HG02884 (cell line): ENCODE results near the gene NR3C2.
"Not testable (repeated sequence)": the region's sequence is repeated elsewhere in the genome, so short reads cannot be mapped to it uniquely, and the experiment has no call there.

ENCODE experiments used
- ATAC-seq: cut with Tn5 transposase; IDR thresholded peaks from one replicate; pipeline ENCODE4 v1.9.1; 2021; ENCODE audit warnings: mild to moderate bottlenecking, moderate library complexity; ENCODE audit not compliant: unreplicated experiment

NR3C2 gene

DNA sequence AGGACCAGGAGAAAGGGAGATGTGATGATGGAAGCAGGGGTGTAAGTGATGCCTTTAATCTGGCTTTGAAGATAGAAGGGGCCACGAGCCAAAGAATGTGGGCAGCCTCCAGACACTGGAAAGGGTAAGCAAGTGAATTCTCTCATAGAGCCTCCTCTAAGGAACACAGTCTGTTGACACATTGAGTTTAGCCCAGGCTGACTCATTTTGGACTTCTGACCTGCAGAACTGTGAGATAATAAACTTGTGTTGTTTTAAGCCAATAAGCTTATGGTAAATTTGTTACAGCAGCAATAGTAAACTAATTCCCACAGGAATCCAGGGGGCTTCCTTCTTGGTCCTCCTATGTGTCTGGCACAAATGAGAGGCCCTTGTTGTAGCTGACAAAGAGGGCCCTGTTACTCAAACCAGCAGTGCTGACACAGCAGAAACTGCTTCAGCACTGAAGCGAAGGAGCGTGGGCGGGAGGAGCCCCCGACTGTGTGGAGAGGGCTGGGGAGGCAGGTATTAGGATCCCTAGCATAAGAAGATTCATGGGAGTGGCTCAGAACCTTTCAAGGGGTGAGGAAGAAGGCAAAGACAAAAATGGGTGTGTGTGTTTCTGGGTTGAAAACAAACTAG lies 268.7 kb downstream of the NR3C2 start:
- ATAC-seq = no peak

DNA sequence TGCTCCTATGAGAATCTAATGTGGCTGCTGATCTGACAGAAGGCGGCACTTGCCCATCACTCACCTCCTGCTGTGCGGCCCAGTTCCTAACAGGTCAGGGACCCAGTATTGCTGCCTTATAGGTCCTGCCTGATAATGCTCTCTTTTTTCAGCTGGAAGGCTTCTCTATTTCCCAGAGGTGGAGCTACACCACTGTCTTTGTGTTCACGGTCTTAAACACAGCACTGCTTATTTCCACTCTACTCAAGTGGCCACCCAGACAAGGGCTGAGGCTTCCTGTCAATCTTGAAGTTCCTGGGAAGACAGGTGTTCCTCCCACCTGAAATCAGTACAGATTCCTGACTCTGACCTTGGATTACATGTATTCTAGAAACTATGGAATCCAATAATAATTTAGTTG lies 270.6 kb downstream of the NR3C2 start:
- ATAC-seq = no peak

DNA sequence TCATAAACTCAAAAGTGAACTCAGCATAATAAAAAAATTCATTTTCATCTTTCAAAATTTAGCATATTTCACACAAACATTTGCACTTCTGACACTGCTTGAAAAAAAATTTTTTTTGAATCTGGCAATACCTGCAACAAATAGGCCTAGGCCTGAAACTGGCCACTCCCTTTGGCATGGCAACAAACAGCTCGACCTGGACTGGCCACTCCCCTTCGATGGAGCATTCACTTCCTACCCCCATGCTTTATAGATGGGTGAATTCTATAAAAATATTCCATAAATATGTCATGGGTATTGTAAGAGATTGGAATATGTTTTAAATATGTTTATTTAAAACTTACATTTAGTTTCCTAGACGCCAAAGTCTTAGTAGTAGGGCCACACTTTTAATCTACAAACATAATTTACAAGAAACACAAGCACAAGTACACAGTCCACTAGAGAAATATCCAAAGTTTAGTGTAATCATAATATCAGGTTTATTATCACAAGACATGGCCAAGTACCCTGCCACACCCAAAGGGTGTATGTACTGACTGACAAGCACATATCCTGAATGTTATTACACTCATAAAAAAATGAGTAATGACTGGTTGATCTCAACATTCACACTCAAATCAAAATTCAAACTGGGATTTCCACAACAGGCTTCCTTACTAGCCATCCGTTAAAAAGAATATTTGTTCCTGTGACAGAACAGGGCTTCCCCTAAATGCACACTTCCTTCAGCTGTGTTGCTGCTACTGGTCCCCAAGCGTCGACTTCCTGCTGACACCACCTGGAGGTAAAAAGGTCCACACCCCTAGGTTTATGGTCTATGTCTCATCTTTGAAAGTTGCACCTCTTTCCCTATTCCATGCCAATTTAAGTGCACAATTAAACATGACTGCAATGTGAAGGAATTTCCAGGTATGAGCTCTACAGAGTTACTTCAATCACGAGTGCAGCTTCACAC lies 271.5 kb downstream of the NR3C2 start:
- ATAC-seq = no peak

DNA sequence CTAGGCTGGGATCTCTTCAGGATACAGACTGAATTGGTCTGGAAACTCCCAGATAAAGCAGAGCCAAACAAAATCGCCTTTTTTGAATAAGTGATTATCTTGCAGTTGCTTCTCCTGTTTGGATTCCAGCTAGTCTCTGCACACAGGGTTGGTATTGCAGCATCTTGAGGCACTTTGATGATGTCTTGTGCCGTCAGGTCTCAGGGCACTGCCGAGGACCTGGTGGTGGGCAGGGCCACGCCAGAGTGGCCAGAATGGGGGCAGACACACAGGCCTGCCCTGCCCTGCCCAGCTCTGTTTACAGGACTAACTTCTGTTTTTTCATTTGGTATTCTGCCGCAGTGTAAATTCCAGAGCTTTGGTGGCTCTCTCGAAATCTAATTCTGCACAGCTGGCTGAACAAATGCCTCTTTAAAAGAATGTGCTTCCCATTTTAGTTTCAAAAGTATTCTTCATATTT lies 276.1 kb downstream of the NR3C2 start:
- ATAC-seq = no peak

DNA sequence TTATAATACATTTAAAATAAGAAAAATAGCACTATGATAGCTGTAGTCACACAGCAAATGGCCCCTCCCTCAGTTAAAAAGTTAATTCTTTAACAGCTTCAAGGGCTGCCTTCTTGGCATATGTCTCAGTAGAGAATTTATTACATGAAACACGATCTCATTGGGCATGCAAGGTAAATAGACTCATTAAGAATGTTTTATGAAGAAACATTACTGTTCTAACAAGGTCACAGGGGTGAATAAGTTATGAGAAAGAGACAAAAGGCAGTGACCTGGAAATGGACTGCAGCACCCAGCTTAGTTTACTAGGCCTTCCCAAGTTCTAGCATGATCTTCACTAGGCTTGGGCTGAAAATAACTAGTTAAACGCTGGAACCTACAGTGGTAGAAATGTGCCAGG lies 277.7 kb downstream of the NR3C2 start:
- ATAC-seq = no peak

DNA sequence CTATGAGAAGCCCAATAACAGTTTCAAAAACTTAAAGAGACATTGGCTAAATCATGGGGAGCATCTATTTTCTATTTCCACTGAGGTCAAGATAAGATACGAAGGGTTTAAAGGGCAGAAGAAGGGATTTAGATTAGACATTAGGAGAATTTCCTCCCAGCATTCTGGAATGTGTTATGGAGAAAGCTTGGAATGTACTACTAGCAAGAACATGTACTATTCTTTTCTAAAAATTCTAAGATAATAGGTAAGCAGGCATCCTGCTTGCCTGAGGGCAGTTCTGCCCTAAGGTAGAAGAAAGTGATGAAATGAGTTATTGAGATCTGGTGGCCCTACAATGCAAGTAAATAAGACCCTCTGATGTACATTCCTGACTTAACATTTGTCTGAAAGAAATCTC lies 279.2 kb downstream of the NR3C2 start:
- ATAC-seq = no peak

DNA sequence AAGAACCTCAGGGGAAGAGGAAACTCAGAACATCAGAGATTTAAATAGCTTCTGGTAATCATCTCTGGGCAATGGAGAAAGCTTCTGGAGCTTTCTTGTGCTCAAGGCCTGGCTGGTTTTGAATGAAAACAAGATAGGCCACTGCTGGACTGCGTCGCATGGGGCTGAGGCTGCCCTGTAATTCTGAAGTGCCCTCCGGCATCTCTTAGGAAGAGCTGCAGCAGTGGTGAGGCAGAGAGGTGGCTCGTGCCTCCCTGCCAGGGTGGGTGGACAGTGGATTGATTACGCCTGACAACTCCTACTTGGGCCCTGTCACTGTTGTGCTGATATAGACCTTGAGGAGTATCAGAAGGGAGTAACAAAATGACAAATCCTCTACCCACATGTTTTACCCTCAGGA lies 279.7 kb downstream of the NR3C2 start:
- no peak for ATAC-seq

DNA sequence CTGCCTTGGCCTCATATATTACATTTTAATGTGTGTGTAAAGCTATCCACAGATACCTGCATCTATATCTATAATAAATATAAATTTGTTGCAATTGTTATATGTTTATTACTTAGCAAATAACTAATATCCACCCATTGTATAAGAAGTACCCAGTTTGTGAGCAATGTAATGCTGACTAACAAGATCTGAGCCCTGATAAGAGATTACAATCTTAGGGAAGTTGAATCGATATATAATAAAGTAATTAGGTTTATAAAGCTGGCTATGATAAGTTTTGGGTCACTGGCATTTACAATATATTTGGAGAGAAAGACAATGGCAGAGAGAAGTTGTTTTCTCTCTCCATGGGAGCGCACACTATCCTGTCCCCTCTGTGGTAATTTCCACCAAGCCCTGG lies 280.6 kb downstream of the NR3C2 start:
- ATAC-seq = no peak

DNA sequence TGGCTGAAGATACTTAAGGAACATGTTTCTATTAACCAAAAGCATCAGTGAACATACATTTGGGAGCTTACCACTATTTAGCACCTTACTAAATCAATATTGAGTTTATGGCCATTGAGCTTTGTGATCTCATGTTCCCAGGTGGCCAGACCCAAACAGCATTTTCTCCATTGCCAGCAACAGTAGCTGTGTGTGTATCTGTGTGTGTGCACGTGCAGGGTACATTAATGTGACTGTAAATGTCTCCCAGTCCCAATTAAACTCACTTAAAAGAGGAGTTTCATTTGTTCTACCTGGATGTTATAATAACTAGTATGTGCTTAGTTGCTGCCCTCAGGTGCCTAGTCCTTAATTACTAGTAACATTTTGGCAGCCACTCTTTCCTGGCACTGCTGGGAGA lies 282.4 kb downstream of the NR3C2 start:
- ATAC-seq = no peak

DNA sequence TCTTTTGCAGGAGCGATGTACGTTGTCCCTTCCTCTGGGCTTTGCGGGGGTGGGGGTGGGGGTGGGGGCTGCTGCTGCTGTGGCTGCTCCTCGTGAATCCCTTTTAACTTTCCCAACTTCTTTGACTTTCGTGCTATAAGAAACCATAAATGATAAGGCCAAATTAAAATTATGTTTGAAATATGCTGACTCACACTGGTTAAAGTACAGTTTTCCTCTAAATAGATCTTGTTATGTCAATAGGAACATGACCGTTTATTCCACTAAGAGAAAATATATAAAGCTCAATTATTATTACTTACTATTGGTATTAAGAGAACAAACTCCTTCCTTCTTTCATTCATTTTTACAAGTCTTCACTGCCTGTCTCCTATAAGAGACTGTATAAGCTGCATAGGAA lies 287.4 kb downstream of the NR3C2 start:
- no peak for ATAC-seq

DNA sequence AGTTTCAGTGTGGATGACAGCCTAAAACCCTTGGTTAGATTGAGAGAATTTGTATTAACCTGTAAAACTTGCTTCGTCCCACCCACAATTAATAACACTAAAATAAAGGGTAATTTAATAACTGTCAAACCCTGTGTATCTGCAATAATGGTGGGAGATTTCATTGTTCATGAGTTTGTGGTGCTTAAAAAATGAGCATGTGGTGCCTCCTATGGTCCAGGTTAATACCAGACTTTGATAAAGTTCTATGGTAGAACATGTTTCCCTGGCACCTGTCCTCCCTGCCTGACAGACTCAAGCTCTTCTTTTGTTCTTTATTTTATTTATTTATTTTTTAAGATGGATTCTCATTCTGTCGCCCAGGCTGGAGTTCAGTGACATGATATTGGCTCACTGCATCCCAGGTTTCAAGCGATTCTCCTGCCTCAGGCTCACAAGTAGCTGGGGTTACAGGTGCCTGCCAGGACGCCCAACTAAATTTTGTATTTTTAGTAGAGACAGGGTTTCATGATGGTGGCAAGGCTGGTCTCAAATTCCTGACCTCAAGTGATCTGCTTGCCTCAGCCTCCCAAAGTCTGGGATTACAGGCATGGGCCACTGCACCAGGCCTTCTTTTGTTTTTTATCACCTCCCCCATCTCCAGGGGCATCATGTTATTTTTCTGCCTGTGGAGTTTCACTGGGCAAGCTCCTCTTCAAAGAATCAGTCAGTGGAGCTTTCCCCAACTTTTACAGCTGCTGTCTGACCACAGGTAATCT lies 289.2 kb downstream of the NR3C2 start:
- ATAC-seq = no peak

DNA sequence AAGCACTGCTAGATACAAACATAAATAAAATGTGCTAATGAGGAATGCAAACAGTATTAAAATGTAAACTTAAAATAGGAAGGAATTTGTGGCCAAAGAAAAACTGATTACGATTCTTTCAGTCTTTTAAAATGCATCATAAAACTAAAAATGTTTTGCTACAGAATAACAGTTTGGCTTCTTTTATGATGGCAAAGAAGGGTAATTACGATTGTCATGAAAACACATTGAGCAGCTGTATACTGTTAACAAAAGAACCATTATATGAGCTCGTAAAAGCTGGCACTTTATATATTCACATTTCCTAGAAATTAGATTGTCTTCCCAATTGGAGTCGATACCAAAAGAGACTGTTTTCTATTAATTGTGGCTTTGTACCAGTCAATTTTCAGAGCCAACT lies 290.4 kb downstream of the NR3C2 start:
- ATAC-seq = no peak

DNA sequence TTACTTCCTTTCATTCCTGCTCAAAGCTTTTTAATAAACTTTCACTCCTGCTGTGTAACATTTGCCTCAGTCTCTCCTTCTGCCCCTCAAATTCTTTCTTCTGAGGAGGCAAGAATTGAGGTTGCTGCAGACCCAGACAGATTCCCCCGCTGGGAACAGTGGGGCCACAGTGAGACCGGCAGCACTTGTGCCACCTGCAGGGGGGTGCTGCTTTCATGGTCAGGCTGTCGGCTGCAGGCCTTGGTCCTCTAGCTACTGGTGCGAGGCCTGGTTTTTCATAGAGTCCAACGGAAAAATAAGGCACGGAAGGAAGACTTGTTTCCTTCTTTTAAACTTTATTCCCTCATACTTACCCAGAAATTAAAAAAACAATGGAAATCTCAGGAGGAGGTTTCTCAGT lies 296.7 kb downstream of the NR3C2 start:
- no peak for ATAC-seq

DNA sequence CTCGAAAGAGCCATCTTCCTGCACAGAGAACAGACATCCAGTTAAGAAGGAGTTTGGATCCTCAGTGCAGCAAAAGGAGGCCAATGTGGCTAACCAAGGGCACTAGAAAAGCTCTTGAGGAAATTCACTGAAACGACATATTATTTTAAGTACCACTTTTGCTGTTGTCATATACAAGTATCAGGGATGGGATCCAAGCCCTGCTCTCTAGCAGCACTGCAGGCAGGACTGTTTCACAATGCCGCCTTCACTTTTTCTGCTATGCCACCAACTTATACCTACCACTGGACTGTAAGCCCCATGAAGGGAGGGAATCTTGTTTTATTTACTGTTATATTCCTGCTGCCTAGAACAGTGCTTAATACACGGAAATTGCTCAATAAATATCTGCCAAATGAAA lies 299.0 kb downstream of the NR3C2 start:
- ATAC-seq = no peak

DNA sequence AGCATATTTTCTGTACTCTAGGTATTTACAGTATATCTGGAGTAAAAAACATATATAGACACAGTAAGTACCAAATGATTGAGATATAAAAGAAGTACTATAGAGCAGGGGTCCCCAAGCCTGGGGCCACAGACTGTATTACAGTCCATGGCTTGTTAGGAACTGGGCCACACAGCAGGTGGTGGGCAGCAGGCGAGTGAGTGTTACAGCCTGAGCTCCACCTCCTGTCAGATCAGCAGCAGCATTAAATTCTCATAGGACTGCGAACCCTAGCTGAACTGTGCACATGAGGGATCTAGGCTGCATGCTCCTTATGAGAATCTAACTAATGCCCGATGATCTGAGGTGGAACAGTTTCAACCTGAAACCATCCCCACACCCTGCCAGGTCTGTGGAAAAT lies 300.7 kb downstream of the NR3C2 start:
- no peak for ATAC-seq

DNA sequence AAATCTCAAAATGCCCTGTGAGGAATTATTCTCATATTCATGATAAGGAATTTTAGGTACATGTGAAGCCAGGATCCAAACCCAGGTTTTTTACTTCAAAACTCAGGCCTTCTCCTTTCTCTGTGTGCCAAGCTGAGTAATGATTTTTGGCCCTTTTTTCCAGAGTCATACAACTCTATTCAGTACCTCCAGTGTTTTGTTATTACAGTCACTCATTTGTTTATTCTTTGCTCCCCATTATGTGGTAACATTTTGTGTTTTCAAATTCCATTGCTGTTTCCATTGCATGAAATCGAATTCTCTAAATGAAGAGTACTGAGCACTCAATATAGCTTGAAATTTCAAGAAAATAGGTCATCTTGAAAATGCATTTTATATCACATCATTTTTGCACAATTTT lies 315.4 kb downstream of the NR3C2 start:
- ATAC-seq = no peak

DNA sequence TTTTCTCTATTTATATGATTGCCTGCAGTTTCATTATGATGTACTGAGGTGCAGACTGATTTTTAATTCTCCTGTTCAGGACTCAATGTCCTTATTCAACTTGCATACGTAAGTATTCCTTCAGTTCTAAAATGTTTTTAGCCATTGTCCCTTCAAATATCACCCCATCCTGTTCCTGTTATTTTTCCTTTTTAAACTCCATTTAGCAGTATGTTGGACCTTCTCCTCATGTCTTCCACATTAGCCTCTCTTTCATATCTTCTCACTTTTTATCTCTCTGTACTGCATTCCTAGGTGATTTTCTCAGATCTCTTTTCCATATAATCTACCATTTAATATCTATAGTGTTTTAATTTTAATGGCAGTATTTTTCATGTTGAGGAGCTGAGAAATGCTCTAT lies 317.7 kb downstream of the NR3C2 start:
- ATAC-seq = no peak

DNA sequence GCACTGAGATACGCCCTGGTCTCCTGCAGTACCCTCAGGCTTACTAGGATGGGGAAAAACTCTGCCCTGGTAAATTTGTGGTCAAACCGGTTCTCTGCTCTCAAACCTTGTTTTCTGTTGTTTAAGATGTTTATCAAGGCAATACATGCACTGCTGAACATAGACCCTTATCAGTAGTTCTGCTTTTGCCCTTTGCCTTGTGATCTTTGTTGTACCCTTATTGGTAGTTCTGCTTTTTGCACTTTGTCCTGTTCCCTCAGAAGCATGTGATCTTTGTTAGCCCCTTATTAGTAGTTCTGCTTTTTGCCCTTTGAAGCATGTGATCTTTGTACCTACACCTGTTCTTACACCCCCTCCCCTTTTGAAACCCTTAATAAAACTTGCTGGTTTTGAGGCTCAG lies 319.1 kb downstream of the NR3C2 start:
- not testable (repeated sequence) for ATAC-seq

DNA sequence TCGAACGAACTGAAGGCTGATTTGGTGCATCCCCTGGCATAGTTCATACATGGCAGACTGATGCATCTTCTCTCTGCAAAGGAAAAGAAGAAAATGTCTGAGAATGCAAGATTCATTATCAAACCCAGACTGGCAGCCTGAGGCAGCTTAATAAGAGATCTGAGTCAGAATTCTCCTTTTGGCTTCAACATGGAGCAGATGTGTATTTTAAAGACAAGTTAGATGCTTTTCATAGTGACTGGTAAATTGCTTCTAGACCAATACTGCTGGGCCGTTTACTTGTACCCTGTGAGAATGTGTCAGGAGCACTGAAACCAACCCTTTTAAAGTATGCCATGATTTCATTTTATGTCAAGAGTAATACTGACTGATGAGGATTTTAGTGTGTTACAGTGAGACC lies 322.0 kb downstream of the NR3C2 start:
- no peak for ATAC-seq

DNA sequence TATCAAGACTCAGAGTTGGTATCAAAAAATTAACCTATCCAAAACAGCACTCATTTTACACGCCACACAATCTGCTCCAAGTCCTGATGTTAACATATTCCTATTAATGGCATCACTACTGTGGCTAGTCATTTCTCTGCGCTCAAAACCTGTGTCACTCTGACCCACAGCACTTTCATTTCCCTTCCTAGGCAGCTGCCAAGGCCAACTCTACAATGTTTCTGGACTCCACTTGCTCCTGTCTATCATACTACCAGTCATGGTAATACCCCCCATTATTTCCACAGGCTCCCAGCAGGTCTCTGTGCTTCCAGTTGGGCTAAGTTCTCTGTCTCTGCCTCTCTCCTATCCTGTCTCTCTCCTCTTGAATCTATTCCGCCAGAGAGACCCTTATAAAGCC lies 323.6 kb downstream of the NR3C2 start:
- no peak for ATAC-seq

DNA sequence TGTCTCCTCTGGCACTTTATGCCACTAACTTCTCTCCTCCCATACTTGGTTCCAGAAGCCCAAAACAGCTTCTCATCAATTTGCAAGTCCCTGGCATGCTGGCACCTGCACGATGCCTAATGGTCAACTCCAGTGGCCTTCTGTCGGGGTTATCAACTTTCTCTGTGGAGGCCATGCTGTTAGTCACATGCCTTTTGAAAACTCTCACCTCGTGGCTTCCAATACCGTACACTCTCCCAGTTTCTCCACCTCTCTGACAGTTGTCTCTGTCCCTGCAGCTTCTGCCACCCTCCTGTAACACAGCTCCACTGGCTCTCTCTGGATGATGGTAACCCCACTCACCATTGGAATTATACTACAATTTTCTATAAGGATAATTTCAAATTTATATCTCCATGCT lies 324.0 kb downstream of the NR3C2 start:
- ATAC-seq = no peak

DNA sequence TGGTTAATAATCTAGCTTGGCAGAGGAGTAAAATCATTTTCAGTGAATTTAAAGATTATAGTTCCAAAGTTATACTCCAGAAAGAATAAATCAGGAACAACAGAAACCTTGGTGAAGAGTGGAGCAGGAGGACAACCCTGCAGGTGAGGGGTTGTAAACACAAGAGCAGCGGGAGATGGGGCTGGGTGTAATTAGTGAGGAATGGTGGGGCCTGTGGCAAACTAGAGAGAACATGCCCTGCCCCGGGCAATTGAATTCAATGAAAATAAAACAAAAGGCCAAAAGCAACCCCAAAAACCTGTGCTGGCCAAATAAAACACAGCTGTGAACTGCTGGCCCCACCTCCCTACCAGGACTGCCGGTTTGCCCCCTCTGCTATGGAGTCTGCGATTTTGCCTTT lies 325.2 kb downstream of the NR3C2 start:
- no peak for ATAC-seq
